DMS153 (cell line): ENCODE measurements around the gene TES.
"Not testable (repeated sequence)": the region's sequence is repeated elsewhere in the genome, so short reads cannot be mapped to it uniquely, and the experiment has no call there.

Experiments used
- DNase-seq: peaks from one replicate; lab custom pipeline; 2025; lab: John Stamatoyannopoulos, UW

Gene TES

GRCh38 chr7:116290740-116291139, 80.4 kb downstream of the TES start:
- no peak for DNase-seq

- DNase-seq: no peak
Observed at GRCh38 chr7:116291937-116292336, 81.6 kb downstream of the TES start.

GRCh38 chr7:116292381-116292780, 82.0 kb downstream of the TES start:
- no peak for DNase-seq

GRCh38 chr7:116293139-116293538, 82.8 kb downstream of the TES start:
- no peak for DNase-seq

GRCh38 chr7:116293633-116294032, 83.3 kb downstream of the TES start:
- no peak for DNase-seq

- not testable (repeated sequence) for DNase-seq
Observed at GRCh38 chr7:116295903-116296302, 85.6 kb downstream of the TES start.

- DNase-seq: no peak
Observed at GRCh38 chr7:116298055-116298454, 87.7 kb downstream of the TES start.

GRCh38 chr7:116298576-116298975, 88.2 kb downstream of the TES start:
- no peak for DNase-seq

GRCh38 chr7:116305485-116306408, 95.4 kb downstream of the TES start:
- no peak for DNase-seq

- DNase-seq: no peak
Observed at GRCh38 chr7:116306409-116307048, 96.2 kb downstream of the TES start.

GRCh38 chr7:116307253-116307652, 96.9 kb downstream of the TES start:
- DNase-seq: no peak
